HepG2 (cell line): ENCODE data around the gene THOC1. TPM values are rescaled to one million over a fixed set of nuclear protein-coding genes. Genes with fewer than 3 reads are reported as not detected.

Experiments used
- ATAC-seq: fragments of 200-7000 bp; cut with Tn5 transposase; 3 replicates; pipeline ENCODE4 v1.9.1; 2020; ENCODE audit warnings: mild to moderate bottlenecking, moderate library complexity
- BruUV-seq: library from RNA; stranded (reverse); fragments of 400-500 nt; replicated peaks from 2 replicates; lab custom pipeline; 2021; lab: Mats Ljungman, UMichigan
- CTCF ChIA-PET: fragments of 300-600 bp; formaldehyde crosslinking; extraction: SDS; loops from one replicate; lab custom pipeline; 2021; ENCODE audit warnings: low total read pairs, inconsistent platforms, low intra/inter-chr PET ratio; lab: Yijun Ruan, JAX
- POLR2A ChIA-PET: fragments of 350-600 bp; sonication (Branson Sonifier 250); formaldehyde crosslinking; loops from one replicate; lab custom pipeline; 2020; ENCODE audit warnings: antibody characterized with exemption, inconsistent platforms; lab: Yijun Ruan, JAX
- DNase-seq: peaks from one replicate; pipeline ENCODE4 v3.0.0-alpha.2; 2015; ENCODE audit warnings: low spot score
- FAIRE-seq: peaks from 3 replicates; lab custom pipeline; 2011; peaks lifted over from hg19 to GRCh38; lab: Jason Lieb, UNC
- H2AFZ ChIP-seq: one replicate; pipeline ENCODE4 v1.6.1; 2011; ENCODE audit warnings: low read length, inconsistent platforms
- H3K27ac ChIP-seq: fragments of 300-600 bp; 3 replicates; pipeline ENCODE4 v1.8.0; 2011; ENCODE audit warnings: mixed run types, mild to moderate bottlenecking, mixed read lengths, low read length, inconsistent platforms; ENCODE audit not compliant: insufficient read depth; ENCODE audit errors: extremely low read length
- H3K27me3 ChIP-seq, 2 experiments: fragments of 200-600 bp in 1 of 2; 2 replicates in 1 of 2; 3 replicates in 1 of 2; pipeline versions ENCODE4 v1.6.0 to v1.8.0; 2011; ENCODE audit warnings: low read length in 2 of 2, mild to moderate bottlenecking in 2 of 2, moderate library complexity in 2 of 2, inconsistent platforms in 1 of 2; ENCODE audit not compliant: insufficient read depth in 2 of 2, control insufficient read depth in 1 of 2
- H3K36me3 ChIP-seq, 2 experiments: fragments of 200-600 bp in 1 of 2; replicated peaks in 1 of 2; 2 replicates in 1 of 2; 3 replicates in 1 of 2; pipeline versions ENCODE4 v1.5.1 to v1.8.0; 2011; ENCODE audit warnings: low read length in 2 of 2, inconsistent platforms in 1 of 2; ENCODE audit not compliant: insufficient read depth in 2 of 2, control insufficient read depth in 1 of 2
- H3K4me1 ChIP-seq: 2 replicates; pipeline ENCODE4 v1.5.1; 2012; ENCODE audit warnings: low read length, inconsistent platforms; ENCODE audit not compliant: insufficient read depth
- H3K4me2 ChIP-seq: 2 replicates; pipeline ENCODE4 v1.6.0; 2011; ENCODE audit warnings: low read depth, low read length, inconsistent platforms
- H3K4me3 ChIP-seq, 3 experiments: fragments of 200-600 bp in 1 of 3; sonication (generic), shearing (Covaris generic) in 1 of 3; replicated peaks in 1 of 3; 2 replicates each; pipeline ENCODE4 v1.5.1; 2011 to 2016; ENCODE audit warnings: low read length in 3 of 3, inconsistent platforms in 2 of 3, low read depth in 2 of 3, mild to moderate bottlenecking in 2 of 3, control low read depth in 1 of 3, mixed read lengths in 1 of 3; ENCODE audit not compliant: insufficient read depth in 1 of 3
- H3K79me2 ChIP-seq: one replicate; pipeline ENCODE4 v1.6.1; 2011; ENCODE audit warnings: low read length, inconsistent platforms; ENCODE audit not compliant: insufficient read depth
- H3K9ac ChIP-seq: 2 replicates; pipeline ENCODE4 v1.6.0; 2011; ENCODE audit warnings: mild to moderate bottlenecking, low read depth, low read length, inconsistent platforms; ENCODE audit not compliant: insufficient read depth
- H3K9me3 ChIP-seq: 2 replicates; pipeline ENCODE4 v1.5.1; 2012; ENCODE audit warnings: mild to moderate bottlenecking, low read length
- H4K20me1 ChIP-seq: 2 replicates; pipeline ENCODE4 v1.6.0; 2011; ENCODE audit warnings: inconsistent platforms, mild to moderate bottlenecking, low read length, moderate library complexity; ENCODE audit not compliant: insufficient read depth
- IKZF1 ChIP-seq: fragments of 450-650 bp; IDR thresholded peaks from 2 replicates; pipeline ENCODE4 v1.7.1; 2016
- KLF6 ChIP-seq: IDR thresholded peaks from 2 replicates; pipeline ENCODE4 v1.8.0; 2016; ENCODE audit warnings: missing biosample characterization, missing genetic modification reagents
- NFE2L2 ChIP-seq: fragments of 150-350 bp; IDR thresholded peaks from 2 replicates; pipeline ENCODE4 v1.6.1; 2014; ENCODE audit warnings: low read length
- SNRNP70 ChIP-seq: fragments of 200-400 bp; formaldehyde crosslinking; IDR thresholded peaks from 2 replicates; pipeline ENCODE4 v1.6.1; 2017; ENCODE audit warnings: mild to moderate bottlenecking, low read depth, low read length, moderate library complexity
- SOX13 ChIP-seq, 3 experiments: fragments of 450-650 bp in 1 of 3; sonication (generic) in 1 of 3; formaldehyde crosslinking in 1 of 3; IDR thresholded peaks in 2 of 3; conservative IDR thresholded peaks in 1 of 3; 2 replicates each; pipeline versions ENCODE4 v1.5.0 to v1.6.1; 2016 to 2020; ENCODE audit warnings: antibody characterized with exemption in 1 of 3, mild to moderate bottlenecking in 1 of 3, missing compliant biosample characterization in 1 of 3, missing genetic modification reagents in 1 of 3, moderate library complexity in 1 of 3
- SOX5 ChIP-seq: IDR thresholded peaks from 2 replicates; pipeline ENCODE4 v1.6.1; 2016; ENCODE audit warnings: borderline replicate concordance
- ZNF10 ChIP-seq: sonication (generic); formaldehyde crosslinking; IDR thresholded peaks from 2 replicates; pipeline ENCODE4 v1.4.0; 2020; ENCODE audit warnings: mild to moderate bottlenecking, low read depth, missing genetic modification reagents, borderline replicate concordance
- ZNF670 ChIP-seq: sonication (generic); formaldehyde crosslinking; IDR thresholded peaks from 2 replicates; pipeline ENCODE4 v1.8.0; 2022; ENCODE audit warnings: mild to moderate bottlenecking, missing genetic modification reagents, borderline replicate concordance
- WGBS: methylation state at CpG from one replicate; pipeline ENCODE4 v1.1.6; 2017; ENCODE audit warnings: low lambda C conversion rate; 5-methylcytosine and 5-hydroxymethylcytosine counted together
- in situ Hi-C: cut with HindIII; loops from 2 replicates; pipeline ENCODE4 v1.10.0; 2017; ENCODE audit warnings: low pct_unique_long_range_greater_than_20kb; ENCODE audit not compliant: extremely low pct_ligation_motif_present
- intact Hi-C: fragments of 100-400 bp; cut with micrococcal nuclease; formaldehyde crosslinking; loops from one replicate; pipeline ENCODE4 v1.10.0; 2022; ENCODE audit not compliant: unreplicated experiment
- polyA plus RNA-seq, 8 experiments: library from polyadenylated mRNA; depleted of rRNA in 3 of 8; stranded (reverse) in 7 of 8; unstranded in 1 of 8; fragments of >200 nt; fragmentation: Illumina TruSeq in 4 of 8; extraction: Trizol in 4 of 8; gene quantifications; 2 replicates each; pipeline versions ENCODE4 v1.2.1 to v1.2.3, GENCODE V29; 2011 to 2016; ENCODE audit warnings: low read depth in 4 of 8, missing spikeins in 1 of 8, mixed read lengths in 1 of 8; ENCODE audit not compliant: insufficient read depth in 1 of 8
- total RNA-seq, 5 experiments: library from RNA; depleted of rRNA; stranded (reverse); fragments of >200 nt; fragmentation: Illumina TruSeq; extraction: Trizol; gene quantifications; 2 replicates each; pipeline ENCODE4 v1.2.3, GENCODE V29; 2016; ENCODE audit warnings: low read depth in 1 of 5
- TF ChIP-seq, protein P1 (sequence below): sonication (generic); formaldehyde crosslinking; IDR thresholded peaks from 2 replicates; pipeline ENCODE4 v1.5.1; 2020; ENCODE audit warnings: missing genetic modification reagents, mild to moderate bottlenecking, borderline replicate concordance

The THOC1 gene
- total and polyA plus RNA-seq, 2 of the 13 experiments (the other 11 are each of a cell fraction or from before 2014, with no cell fraction given) = 40.6 to 56.7 TPM

DNA sequence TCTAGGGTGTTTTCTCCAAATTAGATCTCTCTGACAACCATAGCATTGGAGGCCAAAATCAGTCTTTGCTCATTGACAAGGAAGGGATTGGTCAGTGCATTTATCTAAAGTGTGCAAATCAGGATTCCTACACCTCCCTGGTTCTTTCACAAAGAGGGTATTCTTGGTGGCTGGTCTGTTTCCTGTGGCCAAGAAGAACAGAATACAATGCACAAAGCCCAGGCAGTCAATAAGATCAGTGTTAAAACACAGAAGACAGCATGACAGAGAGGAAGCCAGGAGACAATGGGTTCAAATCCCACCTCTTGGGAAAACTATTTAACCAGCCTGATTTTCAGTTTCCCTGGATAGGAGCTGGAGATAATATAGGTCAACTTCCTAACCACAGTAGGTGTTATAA, 46.1 kb upstream of the THOC1 start:
- Histone ChIP-seq H4K20me1 (no peaks in the 10 kb centered on the region), H3K4me1 (no peaks in the 10 kb centered on the region; the same call in 1 of the 2 replicates), H3K9ac (no peak overlapping the region), H2AFZ (no peak overlapping the region), H3K4me2 (no peak overlapping the region), H3K9me3 (no peaks in the 10 kb centered on the region), H3K4me3 (no peak overlapping the region), H3K79me2 (no peaks in the 10 kb centered on the region), H3K36me3 (no peaks in the 10 kb centered on the region), H3K27ac (no peak overlapping the region), H3K27me3 (no peaks in the 10 kb centered on the region)
- in situ Hi-C loops (no loop called here), intact Hi-C loops (no loop called here)
- BruUV-seq = no TSS peak
- FAIRE-seq (no peak), DNase-seq (no peak), ATAC-seq (no peak)
- TF ChIP-seq KLF6 (CRISPR knock-in tag) (no peak), SOX13 (IDR thresholded peaks at IDR 0.05) (no peak), SOX13 (CRISPR knock-in tag; conservative IDR thresholded peaks at IDR 0.05 in 1 of 2, IDR thresholded peaks at IDR 0.05 in 1 of 2) (peak in 1 of 2 experiments; percentile 30; a peak in 1 of 4 replicates), SOX5 (peak; percentile 35; the same call in 1 of the 2 replicates), SNRNP70 (no peak), IKZF1 (no peak), ZNF670 (CRISPR knock-in tag) (no peak), NFE2L2 (no peak)
- CTCF ChIA-PET = no interaction called here
- POLR2A ChIA-PET = no interaction called here

DNA sequence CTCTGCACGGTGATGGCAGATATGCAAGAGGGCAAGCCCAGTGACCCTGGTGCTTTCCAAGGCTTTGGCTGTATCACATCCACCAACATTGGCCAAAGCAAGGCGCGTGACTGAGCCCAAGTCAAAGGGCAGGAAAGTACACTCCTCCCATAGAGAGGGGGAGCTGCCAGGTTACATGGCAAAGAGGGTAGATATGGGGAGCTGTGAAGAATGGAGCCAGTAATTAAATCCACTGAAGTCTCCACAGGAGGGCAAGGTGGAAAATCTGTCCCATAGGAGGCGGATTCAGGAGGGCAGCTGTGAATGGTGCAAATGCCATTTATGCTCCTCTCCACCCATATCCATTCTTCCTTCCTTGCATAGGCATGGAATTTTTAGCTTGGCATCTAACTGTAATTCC, 44.6 kb upstream of the THOC1 start:
- no peak for ATAC-seq
- 0% methylated on average over 1 of the region's 4 CpGs for WGBS
- Histone ChIP-seq H3K9me3 (no peaks in the 10 kb centered on the region), H3K9ac (no peak overlapping the region), H3K36me3 (no peaks in the 10 kb centered on the region), H3K4me3 (no peak overlapping the region), H3K27ac (no peak overlapping the region), H3K79me2 (no peaks in the 10 kb centered on the region), H3K27me3 (peaks cover 0 to 8% of the 10 kb centered on the region in 2 experiments; a peak in 1 of 5 replicates), H4K20me1 (no peaks in the 10 kb centered on the region), H2AFZ (no peak overlapping the region), H3K4me1 (no peaks in the 10 kb centered on the region; the same call in 1 of the 2 replicates), H3K4me2 (no peak overlapping the region)
- TF ChIP-seq, protein P1, sequence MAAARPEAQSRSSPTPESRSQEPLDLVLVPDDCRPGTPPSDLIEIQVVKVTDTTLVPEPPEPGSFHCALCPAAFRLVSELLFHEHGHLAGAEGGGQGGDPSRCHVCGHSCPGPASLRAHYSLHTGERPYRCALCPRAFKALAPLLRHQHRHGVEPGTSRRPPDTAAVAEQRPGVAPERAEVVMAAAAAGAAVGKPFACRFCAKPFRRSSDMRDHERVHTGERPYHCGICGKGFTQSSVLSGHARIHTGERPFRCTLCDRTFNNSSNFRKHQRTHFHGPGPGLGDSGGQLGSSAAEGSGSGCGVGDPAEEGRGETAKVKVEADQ = no peak
- no peak for TF ChIP-seq ZNF10
- DNase-seq = no peak
- ChIA-PET CTCF (no interaction called here), POLR2A (no interaction called here)
- intact Hi-C loops = no loop called here
- BruUV-seq = no TSS peak
- no peak for FAIRE-seq
- in situ Hi-C loops = no loop called here
